Measurements from ENCODE around the gene ARHGAP26.

ARHGAP26 gene

GRCh38 chr5:142902186-142902965 lies 132.2 kb downstream of the ARHGAP26 start:
- in situ Hi-C loops (cut with MboI; ENCODE audit: low pct_unique_long_range_greater_than_20kb, low sequenced_read_pairs, unreplicated experiment): loop anchor here (25.0 kb wide), 2 partner anchors 935 to 1060 kb away; no protein-coding TSS in a partner anchor
- DNase-seq (ENCODE audit: low spot score): no peak
- no peak for TF ChIP-seq CTCF (IDR thresholded peaks at IDR 0.05; ENCODE audit: extremely low read depth, insufficient read depth, missing control alignments)

- in situ Hi-C loops (cut with MboI; ENCODE audit: low pct_unique_long_range_greater_than_20kb, low sequenced_read_pairs, unreplicated experiment): loop anchor here (25.0 kb wide), 2 partner anchors 933 to 1058 kb away; no protein-coding TSS in a partner anchor
- TF ChIP-seq CTCF (IDR thresholded peaks at IDR 0.05; ENCODE audit: extremely low read depth, insufficient read depth, missing control alignments): no peak
- no peak for DNase-seq (ENCODE audit: low spot score)
Observed at GRCh38 chr5:142904416-142904815, 134.2 kb downstream of the ARHGAP26 start.

GRCh38 chr5:142905348-142905747 lies 135.2 kb downstream of the ARHGAP26 start:
- in situ Hi-C loops (cut with MboI; ENCODE audit: low pct_unique_long_range_greater_than_20kb, low sequenced_read_pairs, unreplicated experiment): loop anchor here (25.0 kb wide), 2 partner anchors 932 to 1057 kb away; no protein-coding TSS in a partner anchor
- TF ChIP-seq CTCF (IDR thresholded peaks at IDR 0.05; ENCODE audit: extremely low read depth, insufficient read depth, missing control alignments): no peak

GRCh38 chr5:142906863-142907671 lies 136.9 kb downstream of the ARHGAP26 start:
- TF ChIP-seq CTCF (IDR thresholded peaks at IDR 0.05; ENCODE audit: extremely low read depth, insufficient read depth, missing control alignments): no peak
- in situ Hi-C loops (cut with MboI; ENCODE audit: low pct_unique_long_range_greater_than_20kb, low sequenced_read_pairs, unreplicated experiment): loop anchor here (25.0 kb wide), 2 partner anchors 930 to 1055 kb away; no protein-coding TSS in a partner anchor

More at GRCh38 chr5:142905348-142905747, 135.2 kb downstream of the ARHGAP26 start:
- no peak for DNase-seq (ENCODE audit: low spot score)

GRCh38 chr5:142908659-142909058 lies 138.5 kb downstream of the ARHGAP26 start:
- DNase-seq (ENCODE audit: low spot score): no peak
- in situ Hi-C loops (cut with MboI; ENCODE audit: low pct_unique_long_range_greater_than_20kb, low sequenced_read_pairs, unreplicated experiment): loop anchor here (25.0 kb wide), 2 partner anchors 929 to 1054 kb away; no protein-coding TSS in a partner anchor
- no peak for TF ChIP-seq CTCF (IDR thresholded peaks at IDR 0.05; ENCODE audit: extremely low read depth, insufficient read depth, missing control alignments)

More at GRCh38 chr5:142906863-142907671, 136.9 kb downstream of the ARHGAP26 start:
- DNase-seq (ENCODE audit: low spot score): no peak

- in situ Hi-C loops (cut with MboI; ENCODE audit: low pct_unique_long_range_greater_than_20kb, low sequenced_read_pairs, unreplicated experiment): loop anchor here (25.0 kb wide), 2 partner anchors 927 to 1052 kb away; no protein-coding TSS in a partner anchor
- no peak for TF ChIP-seq CTCF (IDR thresholded peaks at IDR 0.05; ENCODE audit: extremely low read depth, insufficient read depth, missing control alignments)
- DNase-seq (ENCODE audit: low spot score): no peak
Observed at GRCh38 chr5:142910128-142910527, 140.0 kb downstream of the ARHGAP26 start.
